Measurements from ENCODE around the gene TMEM242. TPM values are rescaled to one million over a fixed set of nuclear protein-coding genes. Genes with fewer than 3 reads are reported as not detected.

The TMEM242 gene
- total and polyA plus RNA-seq, 2 of the 4 experiments (the other 2 are of a cell fraction): 2.3 to 4.6 TPM

- H4K5ac ChIP-seq (ENCODE audit: low read depth, low read length): no peak overlapping the region
- H3K9me3 ChIP-seq (ENCODE audit: control insufficient read depth, insufficient read depth, low read length): no peaks in the 10 kb centered on the region
- no peak overlapping the region for H2AFZ ChIP-seq (replicated peaks; ENCODE audit: low read length, poor library complexity)
- dilution Hi-C loops (cut with HindIII; ENCODE audit: low sequenced_read_pairs, unreplicated experiment) (no loop called here), in situ Hi-C loops (cut with MboI; ENCODE audit: low sequenced_read_pairs) (no loop called here), intact Hi-C loops (cut with micrococcal nuclease) (no loop called here)
- H2BK20ac ChIP-seq (ENCODE audit: low read depth, low read length): no peak overlapping the region
- CTCF ChIA-PET: no interaction called here
- DNase-seq (no peak), ATAC-seq (ENCODE audit: low read depth) (no peak)
- no CpG with 5 or more reads among the region's 6 CpGs for WGBS, 2 experiments (ENCODE audit: extremely low coverage in 2 of 2, insufficient read length in 1 of 2)
- no peak overlapping the region for H3K4ac ChIP-seq (ENCODE audit: low read depth, low read length)
- no peaks in the 10 kb centered on the region for H3K36me3 ChIP-seq (ENCODE audit: control insufficient read depth, insufficient read depth, low read length)
- no peak overlapping the region for H4K8ac ChIP-seq (ENCODE audit: low read depth in 2 of 2, low read length in 2 of 2)
- H3K23ac ChIP-seq (ENCODE audit: low read depth, low read length): no peak overlapping the region
- no peak overlapping the region for H3K4me3 ChIP-seq (ENCODE audit: insufficient read depth, low read depth, low read length)
- no peak overlapping the region for H2BK5ac ChIP-seq (ENCODE audit: low read depth, low read length, poor library complexity, severe bottlenecking)
- no peaks in the 10 kb centered on the region for H3K79me1 ChIP-seq (ENCODE audit: low read depth in 1 of 2, low read length in 2 of 2)
- no peak for TF ChIP-seq FOS (IDR thresholded peaks at IDR 0.05; ENCODE audit: low read depth, low read length)
- TF ChIP-seq USF2 (IDR thresholded peaks at IDR 0.05; ENCODE audit: low read depth, low read length): no peak
- no peak for TF ChIP-seq CTCF (conservative IDR thresholded peaks at IDR 0.05; ENCODE audit: low read depth, low read length)
- TF ChIP-seq CHD1 (IDR thresholded peaks at IDR 0.05; ENCODE audit: low read depth, low read length): no peak
- TF ChIP-seq CEBPB (IDR thresholded peaks at IDR 0.05; ENCODE audit: low read depth, low read length): no peak
- no peak for TF ChIP-seq RFX5 (IDR thresholded peaks at IDR 0.05; ENCODE audit: low read depth, low read length)
- TF ChIP-seq SMC3 (IDR thresholded peaks at IDR 0.05; ENCODE audit: low read depth, low read length): no peak
- TF ChIP-seq POLR2A (IDR thresholded peaks at IDR 0.05; ENCODE audit: low read depth, low read length): no peak
- no peak for TF ChIP-seq MAZ (IDR thresholded peaks at IDR 0.05; ENCODE audit: borderline replicate concordance, low read depth, low read length)
- TF ChIP-seq NFE2L2 (IDR thresholded peaks at IDR 0.05; ENCODE audit: low read depth, low read length): no peak
- TF ChIP-seq MAFK (IDR thresholded peaks at IDR 0.05; ENCODE audit: low read depth, low read length): no peak
- no peak for TF ChIP-seq RCOR1 (IDR thresholded peaks at IDR 0.05; ENCODE audit: insufficient replicate concordance, low read length)
- no peak for TF ChIP-seq RAD21 (IDR thresholded peaks at IDR 0.05; ENCODE audit: low read length)
- peaks cover 8% of the 10 kb centered on the region; the same call in 1 of the 2 replicates for H3K27me3 ChIP-seq (ENCODE audit: control insufficient read depth, insufficient read depth, low read length)
- H3K4me2 ChIP-seq (ENCODE audit: low read depth, low read length): no peak overlapping the region
- no peak overlapping the region for H3K27ac ChIP-seq (ENCODE audit: insufficient read depth, low read length)
- no peak overlapping the region for H2BK120ac ChIP-seq (ENCODE audit: low read depth, low read length)
- H2BK15ac ChIP-seq (ENCODE audit: low read depth, low read length): no peak overlapping the region
- BruUV-seq (replicated peaks): no TSS peak
- no peak overlapping the region for H2AK5ac ChIP-seq (ENCODE audit: low read depth, low read length)
- no peak overlapping the region for H2AK9ac ChIP-seq (replicated peaks; ENCODE audit: low read depth, low read length, poor library complexity)
- no peak overlapping the region for H3K56ac ChIP-seq (ENCODE audit: extremely low read depth, insufficient read depth, low read length)
- H3K9ac ChIP-seq (ENCODE audit: low read depth, low read length): no peak overlapping the region
- H3K4me1 ChIP-seq (ENCODE audit: control insufficient read depth, insufficient read depth, low read length): peaks cover 6% of the 10 kb centered on the region
- peaks cover 3% of the 10 kb centered on the region; the same call in 1 of the 2 replicates for H3K9me1 ChIP-seq (ENCODE audit: insufficient read depth, low read length)
- H3K18ac ChIP-seq (ENCODE audit: low read depth, low read length): no peak overlapping the region
- H4K20me1 ChIP-seq (ENCODE audit: insufficient read depth, low read length): no peaks in the 10 kb centered on the region
- no peak overlapping the region for H4K91ac ChIP-seq (ENCODE audit: insufficient read depth, low read depth, low read length)
- H3K14ac ChIP-seq (replicated peaks; ENCODE audit: low read depth, low read length): no peak overlapping the region
- POLR2A ChIA-PET (ENCODE audit: unreplicated experiment): no interaction called here
Measured at GRCh38 chr6:157268835-157269234, 54.5 kb downstream of the TMEM242 start.
